Stimulated activated CD4-positive, alpha-beta T cell treated with anti-CD3 and anti-CD28 coated beads, TNF-alpha, amount 100 ng/mL, for 4 hours (primary cell): ENCODE measurements around the gene TSPAN31.

Experiments used
- DNase-seq, 3 experiments: peaks; one replicate each; pipeline ENCODE4 v3.0.0-alpha.2; 2020; ENCODE audit warnings: low read depth in 3 of 3

TSPAN31 gene

GRCh38 chr12:57722716-57723629 lies 21.9 kb upstream of the TSPAN31 start:
- no peak for DNase-seq

DNA sequence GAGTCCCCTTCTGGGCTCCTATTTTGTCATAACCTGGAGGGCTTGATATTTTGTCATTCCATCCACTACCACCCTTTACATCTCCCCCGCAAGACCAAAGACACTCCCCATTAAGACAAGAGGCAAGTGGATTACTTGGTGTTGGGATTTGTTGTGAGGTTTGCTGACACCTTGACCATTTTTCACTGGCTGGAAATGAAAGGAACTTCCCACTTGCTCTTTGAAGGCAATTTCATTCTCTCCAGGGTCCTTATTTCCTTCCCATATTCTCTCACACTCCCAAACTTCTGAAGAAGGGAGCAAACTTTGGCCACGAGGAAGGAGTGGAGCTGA lies 21.2 kb upstream of the TSPAN31 start:
- no peak for DNase-seq

- DNase-seq, result no peak
These were observed 20.6 kb upstream of the TSPAN31 start for GRCh38 chr12:57724003-57724935.

GRCh38 chr12:57724936-57725740 lies 19.7 kb upstream of the TSPAN31 start:
- no peak for DNase-seq

DNA sequence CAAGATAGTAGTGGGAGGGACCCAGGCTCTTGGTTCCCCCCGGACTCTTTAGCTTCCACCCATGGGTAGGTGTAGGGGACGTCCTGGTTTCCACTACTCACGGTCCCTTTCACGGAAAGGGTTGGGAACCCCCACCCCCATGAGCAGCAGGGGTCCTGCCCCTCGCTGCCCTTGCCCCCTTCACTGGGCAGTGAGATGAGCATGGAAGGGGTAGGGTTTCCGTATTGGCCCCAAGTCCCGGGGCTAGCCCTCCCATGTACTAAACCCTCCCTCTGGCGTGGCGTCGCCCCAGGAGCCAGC lies 19.0 kb upstream of the TSPAN31 start:
- DNase-seq, result no peak

- no peak for DNase-seq
These were observed 18.5 kb upstream of the TSPAN31 start for GRCh38 chr12:57726151-57726883.

DNA sequence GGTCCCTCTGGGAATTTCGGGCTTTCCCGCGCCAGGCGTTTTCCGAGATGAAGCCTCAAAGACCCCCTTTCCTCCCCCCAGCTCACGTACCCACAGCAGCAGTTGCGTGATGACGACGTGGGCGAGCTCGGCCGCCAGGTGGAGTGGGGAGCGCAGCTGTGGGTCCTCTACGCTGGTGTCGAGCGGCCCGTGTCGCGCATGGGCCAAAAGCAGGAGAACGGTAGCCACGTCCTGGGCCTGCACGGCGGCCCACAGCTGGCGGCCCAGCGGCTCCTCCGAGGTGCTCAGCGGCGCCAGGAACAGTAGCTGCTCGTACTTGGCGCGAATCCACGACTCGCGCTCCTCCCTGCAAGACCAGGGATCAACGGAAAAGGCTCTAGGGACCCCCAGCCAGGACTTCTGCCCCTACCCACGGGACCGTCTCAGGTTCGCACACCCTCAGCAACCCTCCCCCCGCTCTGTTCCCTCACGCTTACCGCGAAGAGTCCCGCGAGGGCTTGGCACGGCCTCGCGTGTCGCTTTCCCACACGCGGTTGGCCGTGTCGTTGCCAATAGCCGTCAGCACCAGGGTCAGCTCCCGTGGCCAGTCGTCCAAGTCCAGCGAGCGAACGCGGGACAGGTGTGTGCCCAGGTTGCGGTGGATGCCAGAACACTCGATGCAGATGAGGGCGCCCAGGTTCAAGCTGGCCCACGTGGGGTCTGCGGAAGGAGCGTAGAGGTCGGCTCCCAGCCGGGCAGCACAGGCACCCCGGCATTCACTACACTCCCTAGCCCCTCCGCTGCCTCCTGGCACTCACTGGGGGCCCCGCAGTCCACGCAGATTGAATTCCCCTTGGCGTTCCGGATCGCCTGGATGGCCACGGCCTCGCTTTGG lies 17.7 kb upstream of the TSPAN31 start:
- DNase-seq, result no peak

DNA sequence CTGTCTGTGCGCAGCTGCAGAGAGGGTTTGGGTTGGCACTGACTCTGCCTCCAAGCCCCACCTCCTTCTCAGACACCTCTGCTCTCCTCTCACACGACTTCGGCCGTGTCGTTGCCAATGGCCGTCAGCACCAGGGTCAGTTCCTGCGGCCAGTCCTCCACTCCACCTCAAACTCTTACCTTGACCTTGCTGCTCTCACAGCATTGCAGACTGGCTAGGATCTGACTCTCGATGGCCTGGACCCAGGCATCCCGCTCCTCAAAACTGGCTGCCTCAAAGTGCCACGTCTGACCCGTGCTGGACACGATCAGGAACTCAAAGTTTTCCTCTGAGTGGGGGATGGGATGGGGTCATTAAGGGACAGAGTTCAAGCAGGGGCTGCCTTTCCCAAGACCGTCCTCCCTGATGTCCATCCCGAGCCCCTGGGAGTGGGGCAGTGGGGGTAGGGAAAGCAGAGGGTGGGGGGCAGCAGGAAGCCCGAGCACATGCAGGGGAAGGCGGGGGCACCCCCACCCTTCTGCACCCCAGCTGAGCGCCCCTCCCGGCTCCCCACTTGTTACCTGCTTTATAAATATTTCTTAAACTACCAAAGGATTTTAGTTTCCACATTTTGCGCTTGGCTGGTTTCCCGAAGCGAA lies 17.0 kb upstream of the TSPAN31 start:
- no peak for DNase-seq

DNA sequence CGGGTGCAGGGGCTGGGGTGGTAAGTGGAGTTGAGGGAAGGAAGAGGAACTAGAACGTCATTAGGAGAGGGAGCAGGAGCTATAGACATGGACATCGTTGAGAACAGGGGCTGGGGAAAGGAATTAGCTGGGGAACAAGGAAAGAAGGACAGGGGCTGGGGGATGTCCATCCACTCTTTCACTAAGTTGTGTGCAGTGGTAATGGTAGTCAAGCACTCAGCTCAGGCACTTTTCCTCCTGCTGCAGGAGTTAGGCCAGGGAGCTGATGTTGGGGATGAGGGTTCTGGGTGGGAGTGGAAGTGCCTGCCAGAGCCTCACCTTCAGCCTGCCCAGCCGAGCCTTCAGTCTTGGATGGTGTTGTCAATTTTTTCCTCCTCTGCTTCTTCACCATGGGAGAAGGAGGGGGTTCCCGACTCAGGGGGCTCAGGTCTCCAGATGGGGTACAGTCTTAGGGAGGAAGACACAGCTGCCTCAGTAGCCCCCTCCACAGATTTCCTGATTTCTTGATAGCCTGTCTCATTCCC lies 15.5 kb upstream of the TSPAN31 start:
- no peak for DNase-seq

DNA sequence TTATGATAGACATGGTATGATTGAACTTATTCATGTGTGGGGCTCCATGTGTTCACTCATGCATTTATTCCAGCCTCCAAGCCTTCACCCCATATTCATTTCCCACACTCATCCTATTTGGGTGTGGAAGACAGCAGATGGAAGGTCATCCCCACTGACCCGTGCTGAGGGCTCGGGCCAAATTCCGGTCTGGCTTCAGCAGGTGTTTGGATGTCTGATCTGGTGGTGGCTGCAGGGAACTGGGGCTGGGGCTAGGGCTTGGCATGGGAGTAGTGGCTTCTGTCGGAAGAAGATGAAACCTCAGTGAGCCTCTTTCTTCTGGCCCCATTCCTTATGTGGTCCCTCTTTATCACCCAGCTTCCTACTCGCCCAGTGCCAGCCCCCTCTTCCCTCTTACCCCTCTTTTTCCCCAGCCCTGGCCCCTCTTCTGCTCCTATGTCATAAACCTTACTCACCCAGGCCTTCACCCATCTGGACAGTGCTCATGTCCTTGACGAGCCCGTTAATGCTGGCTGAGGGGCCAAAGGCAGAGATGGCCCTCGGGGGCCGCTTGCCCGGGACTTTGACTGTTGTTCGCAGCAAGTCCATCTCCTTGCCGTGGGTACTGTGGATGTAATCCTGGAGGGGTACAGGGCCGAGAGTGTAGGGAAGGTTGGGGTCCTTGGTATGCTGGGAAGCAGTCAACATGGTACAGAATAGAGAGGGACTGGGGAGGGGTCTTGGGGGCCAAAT lies 14.3 kb upstream of the TSPAN31 start:
- no peak for DNase-seq

DNA sequence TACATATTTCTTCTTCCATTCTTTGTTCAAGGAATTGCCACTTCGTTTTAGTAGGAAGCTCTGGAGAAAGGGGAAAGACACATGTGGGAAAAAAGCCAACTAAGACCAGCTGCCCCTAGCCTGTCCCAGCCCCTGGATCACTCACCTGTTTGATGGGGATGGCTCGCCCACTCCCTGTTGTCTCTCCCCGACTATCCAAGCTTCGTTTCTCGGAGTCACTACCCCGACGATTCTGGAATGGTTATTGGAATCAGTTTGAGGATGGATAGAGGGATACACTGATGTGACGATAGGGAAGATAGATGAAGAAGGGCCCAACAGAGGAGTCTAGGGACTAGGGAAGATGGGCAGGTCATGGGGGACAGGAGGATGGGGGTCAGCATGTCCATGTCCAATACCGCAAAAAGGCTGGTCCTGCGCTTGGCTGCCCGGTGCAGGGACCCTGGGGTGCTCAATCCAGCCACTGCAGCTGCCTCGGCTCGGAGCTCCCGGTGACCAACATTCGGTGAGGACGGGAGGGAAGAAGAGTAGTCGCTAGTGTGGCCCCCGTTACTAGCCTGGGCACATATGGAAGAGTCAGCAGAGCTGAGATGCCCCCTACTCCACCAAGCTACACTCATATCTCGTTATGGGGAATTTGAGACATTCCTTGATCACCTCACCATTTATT lies 13.3 kb upstream of the TSPAN31 start:
- DNase-seq, result no peak

- DNase-seq, result no peak
These were observed 12.6 kb upstream of the TSPAN31 start for GRCh38 chr12:57732270-57732669.

GRCh38 chr12:57732726-57733593 lies 11.9 kb upstream of the TSPAN31 start:
- DNase-seq, result no peak

- no peak for DNase-seq
These were observed 10.9 kb upstream of the TSPAN31 start for GRCh38 chr12:57733928-57734327.

DNA sequence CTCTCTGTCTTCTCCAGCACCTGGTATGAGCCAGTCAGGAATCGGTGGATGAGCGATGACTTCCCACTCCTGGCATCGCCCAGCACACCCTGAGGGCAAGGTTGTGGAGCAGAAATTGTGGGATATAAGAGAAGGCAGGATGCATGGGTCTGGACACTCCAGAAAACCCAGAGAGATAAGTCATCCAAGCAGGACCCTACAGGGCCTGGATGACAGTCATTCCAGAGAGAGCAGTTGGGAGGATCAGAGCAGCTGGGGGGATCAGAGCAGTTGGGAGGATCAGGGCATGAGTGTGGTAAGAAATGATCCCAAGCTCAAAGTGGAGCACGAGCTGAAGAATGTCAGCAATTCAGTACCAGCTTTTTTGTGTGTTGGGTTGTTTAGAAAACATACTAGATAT lies 10.2 kb upstream of the TSPAN31 start:
- DNase-seq, result no peak

DNA sequence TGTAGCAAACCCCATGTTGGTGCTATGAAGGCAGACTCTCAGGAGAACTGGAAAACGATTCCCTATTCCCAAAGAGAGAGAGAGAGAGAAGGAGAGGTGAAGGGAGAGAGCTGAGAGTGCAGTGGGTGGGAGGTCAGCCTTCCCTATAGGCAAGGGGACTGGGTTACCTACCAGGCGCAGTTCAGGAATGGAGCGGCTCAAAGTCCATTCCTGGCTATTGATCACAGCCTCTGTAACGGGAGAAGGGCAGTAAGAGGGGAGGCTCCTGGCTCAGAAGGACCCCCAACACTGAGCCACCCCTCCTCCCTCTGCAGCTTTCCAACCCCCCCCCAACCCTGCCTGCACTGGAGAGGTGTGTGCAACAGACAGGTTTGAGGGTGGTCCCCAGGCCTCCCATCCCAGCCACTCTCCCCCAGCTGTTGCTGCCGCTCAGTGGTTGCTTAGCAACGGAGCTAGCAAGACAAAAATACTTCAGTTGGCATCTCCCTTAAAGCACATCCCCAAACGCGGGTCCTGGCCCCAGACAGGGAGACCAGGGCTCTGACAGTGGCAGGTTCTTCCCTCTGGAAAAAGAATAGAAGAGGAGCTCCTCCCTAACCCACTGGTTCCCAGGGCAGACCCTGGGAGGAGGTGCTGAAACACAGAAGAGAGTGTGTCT lies 9.5 kb upstream of the TSPAN31 start:
- DNase-seq, result no peak
